ENCODE data around the gene IGFLR1. TPM values are rescaled to one million over a fixed set of nuclear protein-coding genes. Genes with fewer than 3 reads are reported as not detected.

IGFLR1 gene
- total RNA-seq (2021) (9.9 to 12.7 TPM (median 12.3 TPM) in 3 replicates), Bru-seq, nascent RNA (percentile 47 among the genes with signal in this experiment)
- long read RNA-seq, experiment 1, partial matches to known transcripts, result 1 of 7 reads
- long read RNA-seq, experiment 1, other reads (novel, unspliced or antisense), result 3 of 7 reads
- long read RNA-seq, experiment 2, partial matches to known transcripts, result 0 of 4 reads
- long read RNA-seq, experiment 2, other reads (novel, unspliced or antisense), result 2 of 4 reads
- long read RNA-seq, experiment 3, partial matches to known transcripts, result 4 of 8 reads
- long read RNA-seq, experiment 3, other reads (novel, unspliced or antisense), result 4 of 8 reads

- TF ChIP-seq AR (CRISPR knock-in tag; IDR thresholded peaks at IDR 0.05) (no peak), STAT6 (CRISPR knock-in tag; conservative IDR thresholded peaks at IDR 0.05; ENCODE audit: low read depth) (no peak), HMGA2 (CRISPR knock-in tag; IDR thresholded peaks at IDR 0.05) (no peak), USF2 (CRISPR knock-in tag; IDR thresholded peaks at IDR 0.05) (no peak), AFF4 (CRISPR knock-in tag; IDR thresholded peaks at IDR 0.05; ENCODE audit: borderline replicate concordance) (no peak), SOX15 (CRISPR knock-in tag; IDR thresholded peaks at IDR 0.05) (no peak), EMX1 (CRISPR knock-in tag; IDR thresholded peaks at IDR 0.05) (no peak), E2F4 (CRISPR knock-in tag; IDR thresholded peaks at IDR 0.05; ENCODE audit: borderline replicate concordance, low read depth) (no peak), PRRX2 (CRISPR knock-in tag; IDR thresholded peaks at IDR 0.05) (no peak), NFYB (CRISPR knock-in tag; conservative IDR thresholded peaks at IDR 0.05; ENCODE audit: low read depth) (no peak), CDX4 (CRISPR knock-in tag; IDR thresholded peaks at IDR 0.05; ENCODE audit: borderline replicate concordance) (no peak), GRHL2 (CRISPR knock-in tag; IDR thresholded peaks at IDR 0.05; ENCODE audit: insufficient replicate concordance, severe bottlenecking) (no peak), ZNF425 (CRISPR knock-in tag; conservative IDR thresholded peaks at IDR 0.05) (no peak), ZNF121 (CRISPR knock-in tag; IDR thresholded peaks at IDR 0.05) (no peak), FOXP1 (CRISPR knock-in tag; IDR thresholded peaks at IDR 0.05; ENCODE audit: borderline replicate concordance) (no peak)
- ChIA-PET POLR2A (interaction anchor here (0.9 kb wide), 1 partner anchor 42 kb away, joined by 3 read pairs; no protein-coding TSS in a partner anchor), CTCF (no interaction called here)
- Mint-ChIP-seq H3K9me3 (no peaks in the 10 kb centered on the region), H3K4me3 (peak within 1 kb of the TSS; percentile 54), H3K4me1 (peaks cover 20% of the 10 kb centered on the region), H3K27me3 (ENCODE audit: low read depth) (no peaks in the 10 kb centered on the region), H3K36me3 (peaks cover 16% of the 10 kb centered on the region), H3K27ac (peak within 1 kb of the TSS; percentile 84)
- no peak for DNase-seq (ENCODE audit: low spot score)
- no peak for ATAC-seq
These were observed at the start of gene IGFLR1 for GRCh38 chr19:35742121-35742724. TSS of gene IGFLR1 (minus strand) at chr19:35742452. CDS start at chr19:35741180, 1,272 bp downstream.
